ENCODE measurements around the gene GABRE.

DNA sequence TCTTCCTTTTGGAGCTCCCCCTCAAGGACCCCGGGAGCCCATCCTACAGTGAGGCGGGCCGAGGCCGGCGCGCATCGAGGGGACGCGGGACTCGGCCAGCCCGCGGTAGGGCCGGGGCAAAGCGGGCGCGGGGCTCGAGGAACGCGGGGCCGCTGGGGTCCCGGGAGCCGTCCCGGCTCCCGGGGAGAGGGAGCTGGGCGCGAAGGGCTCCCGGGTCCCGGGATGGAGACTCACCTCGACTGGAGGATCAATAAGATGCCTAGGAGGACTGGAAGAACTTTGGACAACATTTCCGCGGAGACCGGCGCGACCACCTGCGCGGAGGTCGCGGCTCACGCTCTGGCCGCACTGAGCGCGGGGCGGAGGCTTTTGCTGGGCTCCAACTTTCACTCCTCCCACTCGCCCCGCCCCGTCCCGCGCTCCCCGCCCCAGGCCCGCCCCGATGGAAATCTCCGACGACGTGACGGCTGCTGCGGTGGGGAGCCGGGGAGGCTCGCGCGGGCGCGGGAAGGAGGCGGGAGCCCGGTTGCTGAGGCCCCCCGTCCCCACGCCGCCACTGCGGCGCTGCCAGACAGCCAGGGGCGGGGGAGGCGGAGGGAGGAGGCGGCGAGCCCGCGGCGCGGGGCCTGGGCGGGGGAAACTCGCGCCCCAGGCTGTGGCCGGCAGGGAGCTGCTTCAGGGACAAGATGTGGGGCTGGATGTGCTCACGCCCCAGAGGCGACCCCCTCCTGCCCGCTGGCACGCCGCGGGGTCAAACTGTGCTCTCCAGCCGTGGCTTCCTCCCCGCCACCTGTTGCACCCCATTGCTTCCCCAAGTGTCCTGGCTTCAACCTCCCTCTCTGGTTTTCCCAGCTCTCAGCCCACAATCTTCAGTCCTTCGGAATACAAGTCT, at the start of gene GABRE:
- TF ChIP-seq POLR2A (IDR thresholded peaks at IDR 0.05) = peak; percentile 70
- TF ChIP-seq CTCF (IDR thresholded peaks at IDR 0.05) = no peak

All from transverse colon (tissue), 3 donors.